Caco-2 (cell line): ENCODE measurements around the gene KLK15. TPM values are rescaled to one million over a fixed set of nuclear protein-coding genes. Genes with fewer than 3 reads are reported as not detected.
A peak's percentile ranks its signal among the peaks of the same experiment; 100 is the strongest.

Source experiments
- BruUV-seq: library from RNA; stranded (reverse); fragments of 400-500 nt; replicated peaks from 2 replicates; lab custom pipeline; 2021; lab: Mats Ljungman, UMichigan
- CTCF ChIA-PET: fragments of 300-600 bp; sonication (Branson Sonifier 250); formaldehyde crosslinking; loops from one replicate; lab custom pipeline; 2022; ENCODE audit warnings: antibody characterized with exemption; lab: Charles Lee
- POLR2A ChIA-PET: fragments of 300-600 bp; sonication (Branson Sonifier 250); formaldehyde crosslinking; loops from one replicate; lab custom pipeline; 2022; ENCODE audit warnings: antibody characterized with exemption; lab: Charles Lee
- DNase-seq, 2 experiments: peaks; one replicate each; pipeline versions ENCODE4 v3.0.0 to v3.0.0-alpha.2; 2020 to 2022
- H3K27me3 ChIP-seq: replicated peaks from 2 replicates; pipeline ENCODE4 v1.6.0; 2011; ENCODE audit warnings: low read length; ENCODE audit not compliant: control insufficient read depth, insufficient read depth
- H3K36me3 ChIP-seq: 2 replicates; pipeline ENCODE4 v1.5.1; 2011; ENCODE audit warnings: low read length; ENCODE audit not compliant: control insufficient read depth, insufficient read depth
- H3K4me1 ChIP-seq: fragments of 250-450 bp; sonication (Bioruptor Pico); 2 replicates; pipeline ENCODE4 v1.5.1; 2020; ENCODE audit warnings: mild to moderate bottlenecking
- H3K4me3 ChIP-seq: 2 replicates; pipeline ENCODE4 v1.5.1; 2011; ENCODE audit warnings: low read depth, mild to moderate bottlenecking, control low read depth, low read length
- H3K9me3 ChIP-seq: fragments of 250-450 bp; sonication (Bioruptor Pico); 2 replicates; pipeline ENCODE4 v1.5.1; 2020; ENCODE audit warnings: mild to moderate bottlenecking, moderate library complexity
- H3K27ac Mint-ChIP-seq: one replicate; pipeline ENCODE4 v1.8.0; 2022; ENCODE audit warnings: mixed read lengths; ENCODE audit not compliant: unreplicated experiment
- H3K27me3 Mint-ChIP-seq: one replicate; pipeline ENCODE4 v1.8.0; 2022; ENCODE audit warnings: mixed read lengths; ENCODE audit not compliant: insufficient read depth, unreplicated experiment
- H3K36me3 Mint-ChIP-seq: one replicate; pipeline ENCODE4 v1.8.0; 2022; ENCODE audit warnings: mild to moderate bottlenecking, mixed read lengths; ENCODE audit not compliant: insufficient read depth, unreplicated experiment
- H3K4me1 Mint-ChIP-seq: one replicate; pipeline ENCODE4 v1.8.0; 2022; ENCODE audit warnings: low read depth, mixed read lengths; ENCODE audit not compliant: unreplicated experiment
- H3K4me3 Mint-ChIP-seq: one replicate; pipeline ENCODE4 v1.8.0; 2022; ENCODE audit warnings: mild to moderate bottlenecking, moderate library complexity, mixed read lengths; ENCODE audit not compliant: unreplicated experiment
- H3K9me3 Mint-ChIP-seq: one replicate; pipeline ENCODE4 v1.8.0; 2022; ENCODE audit warnings: mixed read lengths; ENCODE audit not compliant: unreplicated experiment
- CTCF ChIP-seq, 2 experiments: fragments of 200-600 bp in 1 of 2; IDR thresholded peaks; 1 replicate in 1 of 2; 2 replicates in 1 of 2; pipeline versions ENCODE4 v1.5.1 to v1.8.0; 2011 to 2022; ENCODE audit warnings: antibody characterized with exemption in 1 of 2, control low read depth in 1 of 2, inconsistent platforms in 1 of 2, low read depth in 1 of 2, low read length in 1 of 2, mild to moderate bottlenecking in 1 of 2, moderate library complexity in 1 of 2; ENCODE audit not compliant: insufficient read depth in 1 of 2, severe bottlenecking in 1 of 2, unreplicated experiment in 1 of 2
- intact Hi-C: fragments of 100-400 bp; cut with micrococcal nuclease; formaldehyde crosslinking; loops from one replicate; pipeline ENCODE4 v1.10.0; 2022; ENCODE audit not compliant: unreplicated experiment
- total RNA-seq: library from RNA; stranded (reverse); gene quantifications from 2 replicates; pipeline ENCODE4 v1.2.3, GENCODE V29; 2022

Gene KLK15
- total RNA-seq, 1 experiment from 2014 or later = not detected

DNA sequence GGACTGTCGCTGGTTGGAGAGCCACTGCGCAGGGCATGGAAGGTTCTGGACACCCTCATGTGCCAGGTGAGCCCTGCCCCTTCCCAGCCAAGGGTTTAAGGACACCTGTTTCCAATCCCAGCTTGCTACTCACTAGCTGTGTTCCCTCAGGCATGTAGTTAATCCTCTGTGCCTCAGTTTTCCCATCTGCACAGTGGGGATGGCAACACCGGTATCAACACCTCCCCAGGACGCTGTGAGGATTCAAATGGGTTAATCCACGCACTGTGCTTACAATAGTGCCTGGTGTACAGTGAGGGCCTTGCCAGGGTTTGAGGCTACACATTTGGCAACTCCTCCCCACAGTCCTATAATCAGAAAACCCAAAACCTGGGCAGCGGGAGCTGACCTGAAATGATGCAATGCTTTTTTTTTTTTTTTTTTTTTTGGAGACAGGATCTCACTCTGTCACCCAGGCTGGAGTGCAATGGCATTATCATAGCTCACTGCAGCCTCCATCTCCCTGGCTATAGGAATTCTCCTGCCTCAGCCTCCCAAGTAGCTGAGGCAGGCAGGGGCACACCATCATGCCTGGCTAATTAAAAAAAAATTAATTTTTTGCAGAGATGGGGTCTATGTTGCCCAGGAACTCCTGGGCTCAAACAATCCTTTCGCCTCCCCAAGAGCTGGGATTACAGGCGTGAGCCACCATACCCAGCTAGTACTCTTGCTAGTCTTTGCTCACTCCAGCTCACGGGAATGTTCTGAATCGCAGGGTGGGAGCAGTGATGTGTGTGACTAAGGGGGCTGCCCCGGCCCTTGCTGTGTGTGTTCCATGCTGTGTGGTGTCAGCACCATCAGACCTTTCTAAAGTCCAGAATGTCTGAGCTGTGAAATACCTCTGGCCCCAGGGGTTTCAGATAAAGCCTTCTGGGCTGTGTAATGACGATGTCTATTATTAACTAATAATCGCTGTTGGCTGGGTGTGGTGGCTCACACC lies 40.8 kb downstream of the KLK15 start:
- TF ChIP-seq CTCF (IDR thresholded peaks at IDR 0.05; ENCODE audit: insufficient read depth in 1 of 2, low read depth in 1 of 2, low read length in 1 of 2, severe bottlenecking in 1 of 2, unreplicated experiment in 1 of 2) = no peak
- H3K36me3 ChIP-seq = peaks cover 2% of the 10 kb centered on the region; the same call in 1 of the 2 replicates
- no peaks in the 10 kb centered on the region for H3K9me3 ChIP-seq
- H3K36me3 Mint-ChIP-seq = peaks cover 86% of the 10 kb centered on the region
- no peak overlapping the region for H3K4me3 ChIP-seq
- H3K4me1 Mint-ChIP-seq = peaks cover 7% of the 10 kb centered on the region
- POLR2A ChIA-PET = interaction anchor here (0.5 kb wide), 1 partner anchor 31 kb away, joined by 3 read pairs; the partner anchor contains the start of gene KLK1
- BruUV-seq = no TSS peak
- H3K27me3 Mint-ChIP-seq = peaks cover 5% of the 10 kb centered on the region
- no peak for DNase-seq
- no peaks in the 10 kb centered on the region for H3K27me3 ChIP-seq
- CTCF ChIA-PET = interaction anchor here (0.7 to 1.8 kb wide), 2 partner anchors 30 to 130 kb away, joined by 4 to 11 read pairs; no protein-coding TSS in a partner anchor
- no peaks in the 10 kb centered on the region for H3K4me1 ChIP-seq
- H3K9me3 Mint-ChIP-seq = no peaks in the 10 kb centered on the region
- H3K4me3 Mint-ChIP-seq = no peak overlapping the region
- intact Hi-C loops = no loop called here
- no peak overlapping the region for H3K27ac Mint-ChIP-seq

GRCh38 chr19:50791594-50792271 lies 41.6 kb downstream of the KLK15 start:
- H3K27me3 Mint-ChIP-seq = peaks cover 5% of the 10 kb centered on the region
- ChIA-PET POLR2A (interaction anchor here (0.5 kb wide), 1 partner anchor 32 kb away, joined by 3 read pairs; the partner anchor contains the start of gene KLK1), CTCF (interaction anchor here (1.8 kb wide), 1 partner anchor 130 kb away, joined by 11 read pairs; no protein-coding TSS in a partner anchor)
- H3K9me3 Mint-ChIP-seq = no peaks in the 10 kb centered on the region
- intact Hi-C loops = no loop called here
- Histone ChIP-seq H3K4me1 (no peaks in the 10 kb centered on the region), H3K27me3 (no peaks in the 10 kb centered on the region), H3K36me3 (no peaks in the 10 kb centered on the region; the same call in 1 of the 2 replicates), H3K9me3 (no peaks in the 10 kb centered on the region), H3K4me3 (no peak overlapping the region)
- no TSS peak for BruUV-seq
- peak in 1 of 2 experiments; percentile 37 for DNase-seq
- H3K27ac Mint-ChIP-seq = peak overlapping the region; percentile 36
- no peak for TF ChIP-seq CTCF (IDR thresholded peaks at IDR 0.05; ENCODE audit: insufficient read depth in 1 of 2, low read depth in 1 of 2, low read length in 1 of 2, severe bottlenecking in 1 of 2, unreplicated experiment in 1 of 2)
- H3K36me3 Mint-ChIP-seq = peaks cover 77% of the 10 kb centered on the region
- H3K4me1 Mint-ChIP-seq = peaks cover 7% of the 10 kb centered on the region
- H3K4me3 Mint-ChIP-seq = peak overlapping the region; percentile 20

GRCh38 chr19:50790922-50791467 lies 42.4 kb downstream of the KLK15 start:
- H3K4me3 Mint-ChIP-seq = peak overlapping the region; percentile 20
- BruUV-seq = no TSS peak
- intact Hi-C loops = no loop called here

More at GRCh38 chr19:50790922-50791467, 42.4 kb downstream of the KLK15 start:
- peaks cover 7% of the 10 kb centered on the region for H3K4me1 Mint-ChIP-seq
- Histone ChIP-seq H3K4me1 (no peaks in the 10 kb centered on the region), H3K27me3 (no peaks in the 10 kb centered on the region), H3K9me3 (no peaks in the 10 kb centered on the region), H3K4me3 (no peak overlapping the region), H3K36me3 (no peaks in the 10 kb centered on the region)
- no peaks in the 10 kb centered on the region for H3K9me3 Mint-ChIP-seq
- peak overlapping the region; percentile 36 for H3K27ac Mint-ChIP-seq
- H3K36me3 Mint-ChIP-seq = peaks cover 72% of the 10 kb centered on the region
- TF ChIP-seq CTCF (IDR thresholded peaks at IDR 0.05; ENCODE audit: insufficient read depth in 1 of 2, low read depth in 1 of 2, low read length in 1 of 2, severe bottlenecking in 1 of 2, unreplicated experiment in 1 of 2) = no peak
- DNase-seq = no peak
- peaks cover 5% of the 10 kb centered on the region for H3K27me3 Mint-ChIP-seq
- ChIA-PET CTCF (interaction anchor here (1.0 kb wide), 1 partner anchor 66 kb away, joined by 11 read pairs; no protein-coding TSS in a partner anchor), POLR2A (no interaction called here)
